ENCODE data around the gene CCDC32.
A peak's percentile ranks its signal among the peaks of the same experiment; 100 is the strongest.
"Not testable (repeated sequence)": the region's sequence is repeated elsewhere in the genome, so short reads cannot be mapped to it uniquely, and the experiment has no call there.

CCDC32 gene, protein sequence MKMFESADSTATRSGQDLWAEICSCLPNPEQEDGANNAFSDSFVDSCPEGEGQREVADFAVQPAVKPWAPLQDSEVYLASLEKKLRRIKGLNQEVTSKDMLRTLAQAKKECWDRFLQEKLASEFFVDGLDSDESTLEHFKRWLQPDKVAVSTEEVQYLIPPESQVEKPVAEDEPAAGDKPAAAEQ

DNA sequence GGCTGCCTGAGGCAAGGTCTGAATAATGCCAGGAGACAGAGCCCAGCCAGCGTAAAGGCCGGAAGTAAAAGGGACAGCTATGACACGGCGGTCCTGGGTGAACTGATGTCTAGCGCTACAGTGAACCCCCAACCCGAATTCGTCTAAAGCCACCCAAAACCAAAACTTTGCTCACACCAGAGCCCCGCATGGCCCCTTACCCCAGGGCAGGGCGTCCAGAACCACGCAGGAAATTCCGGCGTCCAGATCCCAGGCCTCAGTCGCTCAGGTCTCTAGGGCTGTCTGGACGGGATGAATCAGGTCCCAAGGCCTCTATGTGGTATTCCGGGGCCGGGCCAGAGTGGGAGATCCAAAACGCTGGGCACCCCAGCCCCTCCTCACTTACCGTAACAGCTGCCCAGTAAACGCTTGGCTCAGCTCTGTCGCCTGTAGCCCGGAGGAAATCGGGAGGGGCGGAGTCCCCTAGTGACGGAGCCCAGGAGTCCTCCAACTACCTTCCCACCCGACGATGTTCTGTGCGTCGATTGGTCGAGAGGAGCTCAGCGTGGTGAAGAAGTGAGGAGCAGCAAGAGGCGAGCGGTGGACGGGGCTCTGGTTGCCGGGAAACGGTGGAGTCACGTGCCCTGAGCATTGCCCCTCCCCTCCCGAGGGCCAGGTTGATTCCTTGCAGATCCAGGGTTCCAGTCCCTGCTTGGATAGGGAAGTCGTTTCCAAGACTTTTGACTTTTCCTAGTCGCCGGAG, at the start of gene CCDC32:
Gene CCDC32 (minus strand): TSS at position 452 of the 742 bp plus-strand sequence. CDS start 2,027 bp downstream, outside the sequence.
- peak; percentile 98 for DNase-seq
- in situ Hi-C loops (cut with HindIII; ENCODE audit: low pct_ligation_motif_present, low pct_unique_long_range_greater_than_20kb, low sequenced_read_pairs) = no loop called here

DNA sequence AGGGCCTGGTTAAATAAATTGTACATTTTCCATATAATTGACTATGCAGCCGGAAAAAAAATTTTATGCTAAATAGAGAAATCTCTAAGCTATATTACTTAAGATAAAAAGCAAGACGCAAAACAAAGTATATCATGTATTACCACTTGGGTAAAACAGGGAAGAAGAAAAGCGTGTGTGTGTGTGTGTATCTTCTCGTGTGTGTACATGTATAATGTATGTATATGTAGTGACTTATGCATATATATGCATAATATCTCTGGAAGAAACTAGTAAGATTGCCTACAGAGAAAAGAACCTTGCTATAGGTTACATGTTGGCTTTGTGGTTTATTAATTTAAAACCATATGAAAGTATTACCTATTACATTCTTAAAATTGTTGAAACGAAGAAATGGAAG, 48.2 kb upstream of the CCDC32 start:
- no peak for DNase-seq

DNA sequence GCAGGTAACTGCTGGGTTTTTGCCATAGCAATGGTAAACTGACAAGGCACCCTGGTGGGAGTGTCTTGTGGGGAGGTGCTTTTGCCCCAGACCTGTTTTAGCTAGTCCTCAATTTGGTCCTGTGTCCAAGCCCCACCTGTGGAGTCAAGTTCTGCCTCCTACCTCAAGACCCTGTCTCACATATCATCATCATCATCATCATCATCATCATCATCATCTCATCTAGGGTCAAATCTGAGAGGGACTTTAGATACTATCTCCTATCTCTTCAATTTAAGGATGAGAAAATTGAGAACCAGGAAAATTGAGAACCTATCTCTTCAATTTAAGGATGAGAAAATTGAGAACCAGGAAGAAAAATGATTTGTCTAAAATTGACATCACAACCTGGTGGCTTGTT, 39.1 kb upstream of the CCDC32 start:
- in situ Hi-C loops (cut with HindIII; ENCODE audit: low pct_ligation_motif_present, low pct_unique_long_range_greater_than_20kb, low sequenced_read_pairs) = no loop called here
- DNase-seq = no peak

More for the DNA sequence above, 48.2 kb upstream of the CCDC32 start:
- in situ Hi-C loops (cut with HindIII; ENCODE audit: low pct_ligation_motif_present, low pct_unique_long_range_greater_than_20kb, low sequenced_read_pairs) = no loop called here

DNA sequence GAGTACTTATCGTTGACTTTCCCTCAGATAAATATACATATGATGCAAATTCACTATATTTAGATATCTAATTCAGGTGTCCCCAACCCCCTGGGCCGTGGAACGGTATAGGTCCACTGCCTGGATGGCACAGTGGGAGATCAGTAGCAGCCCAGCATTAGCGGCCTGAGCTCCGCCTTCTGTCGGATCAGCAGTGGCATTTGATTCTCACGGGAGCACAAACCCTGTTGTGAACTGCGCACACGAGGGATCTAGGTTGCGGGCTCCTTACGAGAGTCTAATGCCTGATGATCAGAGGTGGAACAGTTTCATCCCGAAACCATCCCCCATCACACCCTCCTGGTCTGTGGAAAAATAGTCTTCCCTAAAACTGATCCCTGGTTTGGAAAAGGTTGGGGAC, 36.1 kb upstream of the CCDC32 start:
- in situ Hi-C loops (cut with HindIII; ENCODE audit: low pct_ligation_motif_present, low pct_unique_long_range_greater_than_20kb, low sequenced_read_pairs) = no loop called here
- DNase-seq = no peak

DNA sequence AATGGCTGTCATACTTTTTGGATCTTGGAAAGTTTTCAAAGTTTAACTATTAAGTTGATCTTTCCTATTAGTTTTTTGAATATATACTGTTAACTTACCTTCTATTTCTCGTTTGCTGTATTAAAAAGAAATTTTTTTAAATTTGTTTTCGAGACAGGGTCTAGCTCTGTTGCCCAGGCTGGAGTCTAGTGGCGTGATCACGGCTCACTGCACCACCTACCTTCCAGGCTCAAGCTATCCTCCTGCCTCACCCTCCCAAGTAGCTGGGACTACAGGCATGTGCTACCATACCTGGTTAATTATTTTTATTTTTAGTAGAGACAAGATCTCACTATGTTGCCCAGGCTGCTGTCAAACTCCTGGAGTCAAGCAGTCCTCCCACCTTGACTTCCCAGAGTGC, 33.8 kb upstream of the CCDC32 start:
- in situ Hi-C loops (cut with HindIII; ENCODE audit: low pct_ligation_motif_present, low pct_unique_long_range_greater_than_20kb, low sequenced_read_pairs) = no loop called here
- DNase-seq = no peak

DNA sequence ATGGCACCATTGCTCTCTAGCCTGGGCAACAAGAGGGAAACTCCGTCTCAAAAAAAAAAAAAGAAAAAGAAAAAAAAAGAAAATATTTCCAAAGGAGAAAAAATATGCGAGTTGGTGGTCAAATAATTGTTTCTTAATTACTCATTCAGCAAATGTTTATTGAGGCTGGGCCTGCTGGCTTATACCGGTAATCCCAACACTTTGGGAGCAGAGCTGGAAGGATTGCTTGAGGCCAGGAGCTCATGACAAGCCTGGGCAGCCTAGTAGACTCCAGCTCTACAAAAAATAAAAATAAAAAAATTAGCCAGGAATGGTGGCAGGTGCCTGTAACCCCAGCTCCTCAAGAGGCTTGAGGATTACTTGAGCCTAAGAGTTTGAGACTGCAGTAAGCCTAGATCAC, 33.3 kb upstream of the CCDC32 start:
- in situ Hi-C loops (cut with HindIII; ENCODE audit: low pct_ligation_motif_present, low pct_unique_long_range_greater_than_20kb, low sequenced_read_pairs) = no loop called here
- no peak for DNase-seq

DNA sequence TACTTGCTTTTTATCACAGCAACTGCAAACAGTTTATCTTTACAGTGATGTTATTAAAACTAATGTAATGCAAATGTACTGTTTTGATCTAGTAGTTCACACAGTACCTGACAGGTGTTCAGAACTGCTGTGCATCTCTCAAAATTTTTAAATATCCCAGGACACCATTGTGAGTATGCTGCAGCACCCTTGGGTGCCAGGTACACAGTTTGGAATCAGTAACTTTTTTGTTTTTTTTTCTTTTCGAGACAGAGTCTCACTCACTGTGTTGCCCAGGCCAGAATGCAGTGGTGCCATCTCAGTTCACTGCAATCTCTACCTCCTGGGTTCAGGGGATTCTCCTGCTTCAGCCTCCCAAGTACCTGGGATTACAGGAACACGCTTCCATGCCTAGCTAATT, 32.2 kb upstream of the CCDC32 start:
- DNase-seq = no peak
- in situ Hi-C loops (cut with HindIII; ENCODE audit: low pct_ligation_motif_present, low pct_unique_long_range_greater_than_20kb, low sequenced_read_pairs) = no loop called here

DNA sequence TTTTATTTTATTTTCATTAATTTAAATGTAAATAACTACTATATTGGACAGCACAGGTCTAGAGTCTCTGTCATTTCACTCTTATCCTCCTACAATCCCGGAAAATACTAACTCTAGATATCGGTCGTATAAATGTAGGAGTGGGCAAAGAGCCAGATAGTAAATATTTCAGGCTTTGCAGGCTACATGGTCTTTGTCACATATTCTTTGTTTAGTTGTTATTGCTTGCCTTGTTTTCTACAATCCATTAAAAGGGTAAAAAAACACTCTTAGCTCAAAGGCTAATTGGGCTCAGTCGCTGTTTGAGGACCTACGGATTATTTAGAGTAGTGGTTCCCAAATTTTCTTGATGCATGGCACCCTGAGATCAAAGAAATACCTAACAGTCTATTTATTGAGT, 30.9 kb upstream of the CCDC32 start:
- in situ Hi-C loops (cut with HindIII; ENCODE audit: low pct_ligation_motif_present, low pct_unique_long_range_greater_than_20kb, low sequenced_read_pairs) = no loop called here
- no peak for DNase-seq

DNA sequence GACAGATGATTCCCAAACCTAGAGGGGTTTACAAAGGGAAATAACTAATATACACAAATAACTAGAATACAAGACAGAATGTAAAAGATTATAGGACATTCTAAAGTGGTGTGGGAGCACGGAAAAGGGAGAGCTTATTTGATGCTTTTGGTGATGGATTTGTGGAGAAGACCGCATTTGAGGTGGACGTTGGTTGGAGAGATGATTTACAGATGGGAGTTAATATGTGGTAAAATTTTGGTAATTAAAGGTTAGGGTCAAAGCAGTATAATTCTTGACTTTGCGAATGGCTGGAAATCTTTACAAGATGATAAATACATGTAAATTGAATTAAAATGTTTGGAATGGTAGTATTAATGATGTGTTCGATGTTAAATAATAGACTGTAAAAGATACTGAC, 30.4 kb upstream of the CCDC32 start:
- in situ Hi-C loops (cut with HindIII; ENCODE audit: low pct_ligation_motif_present, low pct_unique_long_range_greater_than_20kb, low sequenced_read_pairs) = no loop called here
- no peak for DNase-seq

DNA sequence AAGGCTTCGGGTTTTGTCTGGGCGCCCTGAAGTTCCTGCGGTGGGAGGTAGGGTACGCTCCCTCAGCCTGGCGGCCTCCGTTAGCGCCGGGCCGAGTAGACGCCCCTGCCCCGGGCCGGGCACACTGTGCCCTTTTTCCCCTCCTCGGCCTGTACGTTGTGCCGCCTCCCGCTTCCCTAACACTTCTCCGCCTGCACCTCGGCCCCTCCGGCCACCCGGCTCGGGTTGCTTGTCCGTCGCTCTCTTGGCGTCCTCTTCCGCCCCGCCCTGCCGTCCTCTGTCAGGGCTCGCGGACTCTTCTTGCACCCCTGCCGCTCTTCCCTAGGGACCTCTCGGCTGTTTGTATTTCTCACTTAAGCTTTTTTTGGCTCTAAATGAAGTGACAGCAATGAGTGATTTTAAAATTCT, 29.6 kb upstream of the CCDC32 start:
- peak; percentile 61 for DNase-seq
- in situ Hi-C loops (cut with HindIII; ENCODE audit: low pct_ligation_motif_present, low pct_unique_long_range_greater_than_20kb, low sequenced_read_pairs) = no loop called here

DNA sequence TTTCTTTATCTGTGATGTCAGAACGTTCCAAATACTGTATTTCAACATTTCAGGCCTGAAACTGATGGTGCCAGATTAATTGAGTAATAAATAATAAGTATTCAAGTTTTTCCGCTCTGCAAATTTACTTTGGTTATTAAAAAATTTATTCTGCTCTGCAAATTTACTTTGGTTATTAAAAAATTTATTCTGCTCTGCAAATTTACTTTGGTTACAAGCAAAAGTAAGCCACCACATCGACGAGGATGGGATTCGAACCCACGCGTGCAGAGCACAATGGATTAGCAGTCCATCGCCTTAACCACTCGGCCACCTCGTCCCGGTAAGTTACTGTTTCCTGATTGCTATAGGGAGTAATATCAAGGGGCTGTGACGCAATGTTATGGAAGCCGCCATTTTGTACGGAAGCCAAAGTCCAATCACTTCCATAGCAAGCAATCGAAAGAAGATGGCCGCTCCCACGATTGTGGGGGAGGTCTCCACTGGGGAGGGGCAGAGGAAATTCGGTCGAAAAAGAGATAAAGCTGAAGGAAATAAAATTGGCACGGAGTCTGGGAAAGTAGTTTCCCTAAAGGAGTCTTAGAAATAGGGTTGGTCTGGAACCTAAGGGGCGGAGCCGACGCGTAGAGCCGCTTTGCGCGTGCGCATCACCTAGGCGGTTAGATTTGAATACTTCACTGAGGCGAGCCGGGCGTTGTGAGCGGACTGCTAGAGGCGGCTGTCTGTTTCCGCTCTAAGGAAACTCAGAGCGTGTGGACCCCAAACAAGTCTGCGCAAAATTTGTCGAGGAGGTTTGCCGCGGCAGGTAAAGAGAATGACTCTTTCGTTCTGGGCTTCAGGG, 29.0 kb upstream of the CCDC32 start, which contains the start of gene KNL1:
Gene KNL1 (plus strand): TSS at position 662 of the 841 bp plus-strand sequence. CDS start 8,683 bp downstream, outside the sequence.
- in situ Hi-C loops (cut with HindIII; ENCODE audit: low pct_ligation_motif_present, low pct_unique_long_range_greater_than_20kb, low sequenced_read_pairs) = no loop called here
- DNase-seq = peak; percentile 92

DNA sequence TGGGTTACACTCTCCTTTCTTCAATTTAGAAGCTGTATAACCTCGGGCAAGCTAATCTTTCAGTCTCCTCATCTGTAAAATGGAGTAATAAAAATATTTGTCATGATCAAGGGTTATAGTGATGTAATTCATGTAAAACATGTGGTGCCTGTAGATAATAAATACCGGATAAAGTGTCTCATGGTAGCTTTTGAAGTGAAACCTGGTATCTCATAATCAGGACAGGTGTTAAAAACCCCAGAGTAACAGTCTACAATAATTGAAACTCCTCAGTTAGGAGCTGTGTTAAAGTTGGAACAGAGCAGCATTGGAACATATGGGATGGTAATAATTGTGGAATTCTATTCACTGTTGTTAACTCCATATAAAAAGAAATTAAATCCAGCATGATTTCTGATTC, 28.3 kb upstream of the CCDC32 start:
- in situ Hi-C loops (cut with HindIII; ENCODE audit: low pct_ligation_motif_present, low pct_unique_long_range_greater_than_20kb, low sequenced_read_pairs) = no loop called here
- no peak for DNase-seq

DNA sequence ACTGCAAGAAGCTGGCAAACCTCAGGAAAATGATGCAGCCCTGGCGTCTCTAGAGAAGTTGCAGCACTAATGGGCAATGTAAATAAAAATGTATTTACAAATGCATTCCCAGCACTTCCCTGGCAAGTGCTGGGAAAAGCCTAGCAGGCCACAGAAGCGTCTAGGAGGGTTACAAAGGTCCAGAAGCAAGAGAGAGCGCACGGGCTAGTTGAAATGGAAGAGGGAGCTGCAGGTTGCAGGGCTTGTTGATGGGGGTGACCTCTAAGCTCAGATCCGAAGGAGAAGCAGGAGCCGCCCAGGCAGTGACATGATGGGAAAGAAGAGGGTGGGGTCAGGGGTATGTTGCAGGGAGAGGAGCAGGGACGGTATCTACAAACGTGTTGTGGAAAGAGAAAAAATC, 26.5 kb upstream of the CCDC32 start:
- in situ Hi-C loops (cut with HindIII; ENCODE audit: low pct_ligation_motif_present, low pct_unique_long_range_greater_than_20kb, low sequenced_read_pairs) = no loop called here
- DNase-seq = no peak

DNA sequence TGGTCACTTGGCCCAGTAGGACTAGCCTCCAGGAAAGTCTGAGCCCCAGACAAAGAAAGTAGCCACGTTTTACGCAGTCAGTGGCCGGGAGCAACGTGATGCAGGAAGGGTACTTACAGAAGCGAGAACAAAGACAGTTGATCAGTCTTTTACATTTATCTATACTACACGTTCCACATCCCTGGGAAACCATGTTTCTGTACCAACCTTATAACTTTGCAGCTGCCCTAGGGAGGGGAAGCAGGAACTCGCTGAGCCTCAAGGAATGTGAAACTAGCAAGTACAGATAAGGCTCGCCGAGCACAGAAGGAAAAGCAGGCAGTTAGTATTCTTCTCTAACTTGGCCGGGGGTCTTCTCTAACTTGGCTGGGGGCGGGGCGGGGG, 25.8 kb upstream of the CCDC32 start:
- in situ Hi-C loops (cut with HindIII; ENCODE audit: low pct_ligation_motif_present, low pct_unique_long_range_greater_than_20kb, low sequenced_read_pairs) = no loop called here
- DNase-seq = no peak

DNA sequence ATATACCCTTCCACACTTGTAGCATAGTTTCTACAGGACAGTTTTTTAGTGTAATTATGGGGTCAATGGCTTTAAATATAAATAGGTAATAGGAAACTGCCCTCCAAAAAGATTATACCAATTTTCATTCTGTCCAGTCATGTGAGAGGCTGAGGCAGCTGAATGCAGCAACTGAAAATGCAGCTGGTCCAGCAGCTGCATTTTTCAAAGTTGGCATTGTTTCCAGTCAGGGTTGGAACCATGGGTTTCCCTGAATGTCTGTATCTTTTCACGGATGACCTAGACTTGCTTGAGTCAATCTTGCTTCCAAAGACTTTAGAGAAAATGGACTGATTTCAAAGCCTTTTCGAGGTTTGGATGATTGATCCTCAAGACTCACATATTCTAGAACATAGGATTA, 19.3 kb upstream of the CCDC32 start:
- no peak for DNase-seq
- in situ Hi-C loops (cut with HindIII; ENCODE audit: low pct_ligation_motif_present, low pct_unique_long_range_greater_than_20kb, low sequenced_read_pairs) = no loop called here

DNA sequence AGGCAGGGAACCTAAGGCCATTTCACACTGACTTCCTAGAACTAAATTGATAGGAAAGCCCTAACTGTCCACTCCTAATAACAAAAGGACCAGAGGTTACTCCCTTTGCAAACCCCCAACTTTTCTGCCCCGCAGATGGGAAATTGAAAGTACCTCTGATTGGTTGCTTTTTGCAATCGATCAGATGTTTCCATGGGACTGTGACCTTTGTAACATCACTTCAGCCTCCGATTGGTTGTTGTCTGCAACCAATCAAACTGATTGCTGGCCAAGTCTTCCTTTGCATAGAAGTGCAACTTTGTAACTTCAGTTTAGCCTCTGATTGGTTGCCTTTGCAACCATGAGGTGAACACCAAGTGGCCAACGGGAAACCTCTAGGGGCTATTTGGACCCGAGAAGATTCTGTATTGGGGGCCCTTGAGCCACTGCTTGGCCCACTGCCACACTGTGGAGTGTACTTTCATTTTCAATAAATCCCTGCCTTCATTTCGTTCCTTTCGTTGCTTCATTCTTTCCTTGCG, 17.9 kb upstream of the CCDC32 start:
- in situ Hi-C loops (cut with HindIII; ENCODE audit: low pct_ligation_motif_present, low pct_unique_long_range_greater_than_20kb, low sequenced_read_pairs) = no loop called here
- no peak for DNase-seq

DNA sequence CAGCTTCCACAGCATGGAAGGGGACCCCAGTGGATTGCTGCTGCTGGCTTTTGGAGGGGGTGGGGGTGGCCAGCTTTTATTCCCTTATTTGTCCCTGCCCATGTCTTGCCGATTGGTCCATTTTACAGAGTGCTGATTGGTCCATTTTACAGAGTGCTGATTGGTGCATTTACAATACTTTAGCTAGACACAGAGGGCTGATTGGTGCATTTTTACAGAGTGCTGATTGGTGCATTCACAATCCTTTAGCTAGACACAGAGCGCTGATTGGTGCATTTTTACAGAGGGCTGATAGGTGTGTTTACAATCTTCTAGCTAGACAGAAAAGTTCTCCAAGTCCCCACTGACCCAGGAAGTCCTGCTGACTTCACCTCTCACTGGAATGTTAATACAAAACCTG, 17.0 kb upstream of the CCDC32 start:
- DNase-seq; in situ Hi-C loops (cut with HindIII; ENCODE audit: low pct_ligation_motif_present, low pct_unique_long_range_greater_than_20kb, low sequenced_read_pairs): not testable (repeated sequence)

DNA sequence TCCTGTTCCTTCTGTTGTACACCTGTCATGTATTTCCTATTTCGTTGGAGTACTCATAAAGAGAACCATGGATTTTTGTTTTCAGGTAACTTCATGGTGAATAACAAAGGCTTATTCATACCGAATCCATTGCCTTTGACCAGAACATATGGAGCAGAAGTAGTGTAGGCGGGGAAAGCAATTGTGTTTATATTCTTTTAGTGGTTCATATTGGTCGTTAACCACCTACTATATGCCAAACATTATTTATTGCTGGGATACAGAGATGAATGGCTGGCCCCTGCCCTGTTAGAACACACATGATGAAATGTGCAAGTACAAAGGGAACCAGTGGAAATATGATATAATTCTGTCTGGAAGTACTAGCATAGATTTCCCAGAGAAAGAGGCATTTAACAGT, 14.1 kb upstream of the CCDC32 start:
- in situ Hi-C loops (cut with HindIII; ENCODE audit: low pct_ligation_motif_present, low pct_unique_long_range_greater_than_20kb, low sequenced_read_pairs) = no loop called here
- no peak for DNase-seq

DNA sequence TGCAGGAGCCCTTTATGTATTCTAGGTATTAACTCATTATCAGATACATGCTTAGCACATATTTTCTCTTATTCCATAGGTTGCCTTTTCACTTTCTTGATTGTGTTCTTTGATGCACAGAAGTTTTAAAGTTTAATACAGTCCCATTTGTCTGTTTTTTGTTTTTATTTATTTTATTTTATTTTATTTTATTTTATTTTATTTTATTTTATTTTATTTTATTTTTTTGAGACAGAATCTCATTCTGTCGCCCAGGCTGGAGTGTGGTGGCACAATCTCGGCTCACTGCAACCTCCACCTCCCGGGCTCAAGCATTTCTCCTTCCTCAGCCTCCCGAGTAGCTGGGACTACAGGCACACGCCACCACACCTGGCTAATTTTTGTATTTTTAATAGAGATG, 12.1 kb upstream of the CCDC32 start:
- in situ Hi-C loops (cut with HindIII; ENCODE audit: low pct_ligation_motif_present, low pct_unique_long_range_greater_than_20kb, low sequenced_read_pairs); DNase-seq: not testable (repeated sequence)

Data from ACHN (cell line).